Dermis blood vessel endothelial cell (primary cell): ENCODE results near the gene SYTL2. TPM values are rescaled to one million over a fixed set of nuclear protein-coding genes. Genes with fewer than 3 reads are reported as not detected.
"Not testable (repeated sequence)": the region's sequence is repeated elsewhere in the genome, so short reads cannot be mapped to it uniquely, and the experiment has no call there.

ENCODE experiments used
- DNase-seq: peaks from one replicate; pipeline ENCODE4 v3.0.0; 2010
- total RNA-seq: library from RNA; depleted of rRNA; stranded (reverse); fragments of >200 nt; gene quantifications from 2 replicates; pipeline ENCODE4 v1.2.3, GENCODE V29; 2014

SYTL2 gene, protein sequence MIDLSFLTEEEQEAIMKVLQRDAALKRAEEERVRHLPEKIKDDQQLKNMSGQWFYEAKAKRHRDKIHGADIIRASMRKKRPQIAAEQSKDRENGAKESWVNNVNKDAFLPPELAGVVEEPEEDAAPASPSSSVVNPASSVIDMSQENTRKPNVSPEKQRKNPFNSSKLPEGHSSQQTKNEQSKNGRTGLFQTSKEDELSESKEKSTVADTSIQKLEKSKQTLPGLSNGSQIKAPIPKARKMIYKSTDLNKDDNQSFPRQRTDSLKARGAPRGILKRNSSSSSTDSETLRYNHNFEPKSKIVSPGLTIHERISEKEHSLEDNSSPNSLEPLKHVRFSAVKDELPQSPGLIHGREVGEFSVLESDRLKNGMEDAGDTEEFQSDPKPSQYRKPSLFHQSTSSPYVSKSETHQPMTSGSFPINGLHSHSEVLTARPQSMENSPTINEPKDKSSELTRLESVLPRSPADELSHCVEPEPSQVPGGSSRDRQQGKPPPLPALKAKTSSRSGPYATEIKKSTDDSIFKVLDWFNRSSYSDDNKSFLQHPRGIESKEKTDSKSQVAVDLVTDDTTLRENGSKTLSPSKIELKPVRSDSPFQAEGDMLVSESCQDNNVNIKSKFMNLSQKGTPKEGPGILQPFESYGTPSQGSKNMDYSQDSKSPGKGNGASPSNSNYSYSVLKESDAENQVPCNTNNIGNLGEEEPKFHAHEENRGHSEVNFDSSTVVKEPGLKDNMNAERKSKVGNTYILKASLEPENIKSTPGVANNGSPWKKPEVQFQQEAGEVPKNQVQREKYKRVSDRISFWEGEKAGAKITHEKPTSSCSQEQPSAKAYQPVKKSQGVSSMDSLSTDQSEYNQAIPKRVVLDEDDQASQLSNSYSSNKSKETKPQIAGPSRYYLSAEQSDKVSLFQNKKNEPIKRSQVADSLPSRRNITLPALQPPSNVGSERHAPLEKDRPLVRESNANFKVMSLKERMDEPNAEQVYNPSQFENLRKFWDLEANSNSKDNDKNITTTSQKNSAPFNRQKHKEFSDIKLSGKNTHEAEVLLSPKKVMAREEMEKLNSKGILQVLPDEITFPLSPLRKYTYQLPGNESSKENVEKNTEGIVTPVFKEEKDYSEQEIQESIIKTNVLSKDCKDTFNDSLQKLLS (N-terminal part only)
- total RNA-seq: 1.7 and 2.0 TPM in 2 replicates

DNA sequence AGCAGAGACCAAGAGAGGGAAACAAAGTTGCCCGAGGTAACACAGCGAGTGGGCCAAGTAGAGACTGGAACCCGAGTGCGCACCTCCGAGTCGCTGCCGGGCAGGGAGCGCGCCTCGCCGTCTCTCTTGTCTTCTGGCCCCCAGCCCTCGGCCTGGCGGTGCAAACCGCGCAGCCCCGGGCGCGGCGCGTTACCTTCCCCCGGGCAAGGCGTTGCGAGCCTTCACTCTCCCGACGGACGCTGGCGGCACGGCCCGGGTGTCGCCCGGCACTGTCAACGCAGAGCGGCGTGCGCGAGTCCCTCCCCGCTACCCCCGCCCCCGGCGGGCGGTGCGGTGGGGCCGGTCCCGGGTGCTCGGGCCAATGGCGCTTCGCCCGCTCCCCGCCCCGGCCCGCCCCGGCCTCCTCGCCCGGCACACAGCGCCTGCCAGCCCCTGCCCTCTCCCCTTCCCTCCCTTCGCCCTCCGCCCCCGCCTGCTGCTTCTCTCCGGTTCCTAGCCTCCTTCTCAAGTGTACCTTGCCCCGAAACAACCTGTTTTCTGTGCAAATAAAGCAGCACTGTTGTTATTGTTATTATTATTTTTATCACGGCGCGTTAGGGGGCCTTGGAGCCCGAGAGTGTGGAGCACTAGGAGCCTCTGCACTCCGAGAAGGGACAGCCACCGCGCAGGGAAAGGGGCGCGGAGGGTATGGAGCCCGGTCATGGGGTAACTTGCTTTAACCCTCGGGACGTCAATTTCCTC, at the start of gene SYTL2:
Gene SYTL2, minus strand, starts transcription at position 271 of the 741 bp plus-strand sequence. CDS start 53,416 bp downstream, outside the sequence.
- DNase-seq: peak; percentile 45

DNA sequence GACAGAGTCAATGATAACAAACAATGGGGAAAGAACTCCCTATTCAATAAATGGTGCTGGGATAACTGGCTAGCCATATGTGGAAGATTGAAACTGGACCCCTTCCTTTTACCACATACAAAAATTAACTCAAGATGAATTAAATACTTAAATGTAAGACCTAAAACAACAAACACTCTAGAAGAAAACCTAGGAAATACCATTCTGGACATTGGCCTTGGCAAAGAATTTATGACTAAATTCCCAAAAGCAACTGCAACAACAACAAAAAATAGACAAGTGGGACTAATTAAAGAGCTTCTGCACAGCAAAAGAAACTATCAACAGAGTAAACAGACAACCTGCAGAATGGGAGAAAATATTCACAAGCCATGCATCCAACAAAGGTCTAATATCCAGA, 48.6 kb upstream of the SYTL2 start:
- DNase-seq: not testable (repeated sequence)

DNA sequence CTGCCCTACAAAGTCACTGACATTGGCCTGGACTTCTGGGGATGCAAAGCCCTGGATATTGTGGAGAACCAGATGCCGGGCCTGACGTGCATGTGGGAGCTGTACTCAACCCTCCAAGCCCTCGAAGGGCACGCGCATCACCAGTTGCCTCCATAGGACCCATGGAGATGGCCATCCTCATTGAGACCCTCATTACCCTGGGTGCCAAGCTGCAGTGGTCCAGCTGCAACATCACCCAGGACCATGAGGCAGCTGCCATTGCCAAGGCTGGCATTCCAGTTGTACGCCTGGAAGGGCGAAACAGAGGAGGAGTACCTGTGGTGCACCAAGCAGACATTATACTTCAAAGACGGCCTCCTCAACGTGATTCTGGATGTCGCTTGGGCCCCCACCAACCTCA, 46.2 kb upstream of the SYTL2 start:
- no peak for DNase-seq

DNA sequence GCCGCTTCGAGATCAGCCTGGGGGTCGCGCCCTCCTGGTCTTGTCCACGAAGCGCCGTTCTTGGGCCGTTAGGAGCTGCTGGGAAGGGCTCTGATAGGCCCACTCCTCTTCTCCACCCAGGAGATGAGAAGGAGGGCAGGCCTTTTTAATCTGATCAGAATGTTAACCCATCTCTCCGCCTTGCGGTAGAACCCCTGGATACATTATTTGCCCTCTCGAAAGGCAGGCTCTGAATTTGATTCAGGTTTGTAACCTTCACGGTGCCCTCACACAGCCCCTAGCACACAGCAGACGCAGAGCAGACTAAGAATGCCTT, 44.4 kb upstream of the SYTL2 start, which contains the start of gene CCDC83:
Gene CCDC83, plus strand, starts transcription at position 43 of the 316 bp plus-strand sequence. CDS start 9,741 bp downstream, outside the sequence.
- DNase-seq: no peak

DNA sequence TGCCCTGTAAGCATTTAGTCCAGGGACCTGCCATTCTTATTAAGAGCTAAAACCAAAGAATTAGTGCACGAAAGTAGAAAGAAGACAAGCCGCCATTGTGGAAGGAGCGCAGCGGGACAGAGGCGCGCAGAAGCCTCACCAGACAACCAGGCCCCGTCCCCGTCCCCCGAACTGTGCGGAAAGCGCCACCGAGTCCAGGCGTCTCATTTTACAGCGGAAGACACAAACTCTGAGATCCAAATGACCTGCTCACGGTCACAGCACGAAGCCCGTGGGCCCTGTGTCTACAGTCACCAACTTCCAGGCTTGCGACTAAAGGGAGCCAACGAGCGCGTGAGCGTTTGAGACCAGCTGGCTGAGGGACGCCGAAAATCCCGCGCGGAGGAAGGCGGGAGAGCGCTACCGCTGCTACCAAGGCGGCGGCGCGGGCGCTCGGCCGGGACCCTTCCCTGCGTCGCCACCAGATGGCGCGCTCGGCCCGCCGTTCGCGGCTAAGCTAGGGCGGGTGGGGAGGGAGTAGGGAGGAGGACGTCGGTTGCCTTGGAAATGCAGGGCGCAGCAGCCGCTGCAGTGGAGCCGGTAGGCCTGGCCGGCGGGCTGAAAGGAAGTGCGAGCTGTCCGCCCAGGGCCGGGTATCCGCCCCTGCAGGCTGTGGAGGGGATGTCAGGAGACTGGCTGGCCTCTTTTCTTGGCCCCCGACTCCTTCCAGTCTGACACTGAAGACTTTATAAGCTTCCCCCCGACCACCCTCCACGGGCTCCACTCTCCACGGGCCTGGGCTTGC, 43.8 kb upstream of the SYTL2 start:
- peak; percentile 94 for DNase-seq

DNA sequence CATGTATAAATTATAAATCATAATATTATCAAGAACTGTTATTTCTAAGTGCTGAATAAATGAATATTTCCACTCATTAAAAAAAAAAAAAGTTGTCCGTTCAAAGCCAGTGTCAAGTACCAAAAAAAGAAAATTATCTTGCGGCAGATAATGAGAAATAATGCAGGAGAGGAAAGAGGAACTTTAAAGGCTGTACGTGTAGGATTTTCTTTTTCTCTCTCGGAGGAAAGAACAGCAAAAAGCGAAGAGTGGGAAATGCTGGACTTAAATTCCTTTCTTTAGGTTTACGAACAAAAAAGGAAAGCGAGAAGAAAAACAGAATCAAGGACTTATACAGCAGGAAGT, 43.2 kb upstream of the SYTL2 start:
- DNase-seq: no peak

DNA sequence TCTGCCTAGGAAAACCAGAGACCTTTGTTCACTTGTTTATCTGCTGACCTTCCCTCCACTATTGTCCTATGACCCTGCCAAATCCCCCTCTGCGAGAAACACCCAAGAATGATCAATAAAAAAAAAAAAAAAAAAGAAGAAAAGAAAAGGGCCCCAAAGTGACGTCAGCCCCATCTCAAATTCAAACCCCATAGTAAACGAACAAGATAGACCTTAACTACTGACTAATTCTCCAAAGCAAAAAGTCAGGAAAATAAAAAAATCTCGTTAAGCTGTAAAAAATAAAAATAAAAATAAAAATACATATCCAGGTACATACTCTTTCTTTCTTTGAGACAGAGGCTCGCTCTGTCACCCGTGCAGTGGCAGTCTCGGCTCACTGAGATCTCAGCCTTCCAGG, 42.6 kb upstream of the SYTL2 start:
- not testable (repeated sequence) for DNase-seq

DNA sequence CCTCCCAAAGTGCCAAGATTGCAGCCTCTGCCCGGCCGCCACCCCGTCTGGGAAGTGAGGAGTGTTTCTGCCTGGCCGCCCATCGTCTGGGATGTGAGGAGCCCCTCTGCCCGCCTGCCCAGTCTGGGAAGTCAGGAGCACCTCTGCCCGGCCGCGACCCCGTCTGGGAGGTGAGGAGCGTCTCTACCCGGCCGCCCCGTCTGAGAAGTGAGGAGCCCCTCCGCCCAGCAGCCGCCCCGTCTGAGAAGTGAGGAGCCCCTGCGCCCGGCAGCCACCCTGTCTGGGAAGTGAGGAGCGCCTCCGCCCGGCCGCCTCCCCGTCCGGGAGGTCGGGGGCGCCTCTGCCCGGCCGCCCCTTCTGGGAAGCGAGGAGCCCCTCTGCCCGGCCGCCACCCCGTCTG, 41.8 kb upstream of the SYTL2 start:
- DNase-seq: not testable (repeated sequence)

DNA sequence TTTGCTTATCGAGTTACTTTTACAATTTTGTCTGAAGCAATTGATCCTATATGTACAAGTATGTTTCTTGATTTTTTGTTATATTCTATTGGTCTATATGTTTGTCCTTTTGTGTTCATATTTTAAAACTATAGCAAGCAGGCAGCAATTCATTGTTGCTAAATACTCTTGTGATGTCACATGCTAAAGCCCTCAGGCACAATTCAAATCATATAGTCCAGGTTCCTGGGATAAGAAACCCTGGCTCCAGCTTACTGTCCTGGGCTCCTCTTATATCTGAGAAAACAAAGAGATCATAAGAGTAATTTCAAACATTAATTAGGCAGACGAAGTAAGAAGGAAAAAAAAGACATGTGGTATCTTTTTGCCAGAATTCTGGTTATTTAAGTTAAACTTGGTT, 37.6 kb upstream of the SYTL2 start:
- no peak for DNase-seq

DNA sequence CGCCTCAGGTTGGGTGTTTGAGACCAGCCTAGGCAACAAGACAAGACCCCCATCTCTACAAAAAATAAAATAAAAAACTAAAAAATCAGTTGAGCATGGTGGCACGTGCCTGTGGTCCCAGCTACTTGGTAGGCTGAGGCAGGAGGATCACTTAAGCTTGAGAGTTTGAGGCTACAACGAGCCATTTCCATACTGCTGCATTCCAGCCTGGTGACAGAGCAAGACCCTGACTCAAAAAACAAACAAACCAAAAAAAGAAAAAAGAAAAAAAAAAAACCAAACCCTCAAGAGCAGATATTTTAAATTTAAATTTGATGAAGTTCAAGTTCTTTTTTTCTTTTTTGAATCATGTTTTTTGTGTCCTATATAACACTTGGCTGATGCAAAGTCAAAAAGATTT, 37.1 kb upstream of the SYTL2 start:
- DNase-seq: no peak

DNA sequence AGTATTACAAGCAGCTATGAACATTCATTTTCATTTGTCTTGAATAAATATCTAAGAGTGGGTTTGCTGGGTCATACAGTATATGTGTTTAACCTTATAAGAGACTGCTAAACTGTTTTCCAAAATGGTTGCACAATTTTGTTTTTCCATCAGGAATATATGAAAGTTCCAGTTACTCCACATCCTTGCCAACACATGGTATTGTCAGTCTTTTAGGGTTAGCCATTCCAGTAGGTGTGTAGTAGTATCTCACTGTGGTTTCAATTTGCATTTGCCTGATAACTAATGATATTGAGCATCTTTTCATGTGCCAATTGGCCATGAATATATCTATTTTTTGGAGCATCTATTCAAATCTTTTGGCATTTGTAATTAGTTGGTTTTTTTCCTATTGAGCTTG, 36.5 kb upstream of the SYTL2 start:
- no peak for DNase-seq

DNA sequence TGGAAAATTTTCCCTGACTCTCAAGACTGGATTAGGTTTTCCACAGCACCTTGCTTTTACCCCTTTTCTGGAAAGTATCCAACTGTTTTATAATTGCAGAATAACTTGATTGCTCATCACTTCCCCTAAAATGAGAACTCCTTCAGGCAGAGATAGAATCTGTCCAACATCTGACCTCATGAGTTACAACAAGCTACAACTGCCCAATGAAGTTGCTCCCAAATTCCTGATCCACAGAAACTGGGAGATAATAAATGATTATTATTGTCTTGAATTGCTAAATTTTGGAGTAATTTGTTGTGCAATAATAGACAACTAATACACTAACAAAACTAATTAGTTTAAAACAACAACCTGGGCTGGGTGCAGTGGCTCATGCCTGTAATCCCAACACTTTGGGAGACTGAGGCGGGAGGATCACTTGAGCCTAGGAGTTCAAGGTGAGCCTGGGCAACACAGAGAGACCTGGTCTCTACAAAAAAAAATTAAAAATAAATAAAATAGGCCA, 34.2 kb upstream of the SYTL2 start:
- no peak for DNase-seq

DNA sequence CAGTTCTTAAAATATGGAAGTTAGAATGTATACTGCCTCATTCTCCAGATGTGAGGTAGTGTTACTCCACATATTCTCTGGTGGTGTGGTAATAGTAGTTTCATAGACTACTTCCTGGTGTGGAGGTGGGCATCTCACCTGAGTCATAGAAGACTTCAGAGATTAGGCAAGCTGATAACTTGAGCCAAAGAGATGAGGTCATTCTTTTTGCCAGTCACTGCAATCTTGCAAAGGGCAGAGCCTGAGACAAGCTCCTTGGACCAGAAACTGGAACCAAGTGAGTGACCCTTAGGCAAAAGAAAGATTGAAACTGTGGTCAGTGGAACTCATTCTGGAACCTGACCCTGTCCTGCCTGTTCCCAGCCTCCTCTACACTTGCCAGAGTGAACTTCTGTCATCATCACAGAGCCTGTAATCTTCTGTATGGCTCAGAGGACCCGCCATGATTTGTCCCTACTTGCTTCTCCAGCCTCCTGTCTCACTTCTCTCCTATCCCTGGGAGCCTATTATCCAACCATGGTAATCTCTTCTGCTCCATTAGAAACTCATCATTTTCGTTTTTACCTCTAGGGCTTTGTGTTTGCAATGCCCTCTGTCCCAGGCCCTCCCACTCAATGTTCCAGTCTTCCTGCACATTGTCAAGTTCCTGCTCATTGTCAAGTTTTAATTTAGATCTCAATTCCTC, 33.6 kb upstream of the SYTL2 start:
- peak; percentile 48 for DNase-seq

DNA sequence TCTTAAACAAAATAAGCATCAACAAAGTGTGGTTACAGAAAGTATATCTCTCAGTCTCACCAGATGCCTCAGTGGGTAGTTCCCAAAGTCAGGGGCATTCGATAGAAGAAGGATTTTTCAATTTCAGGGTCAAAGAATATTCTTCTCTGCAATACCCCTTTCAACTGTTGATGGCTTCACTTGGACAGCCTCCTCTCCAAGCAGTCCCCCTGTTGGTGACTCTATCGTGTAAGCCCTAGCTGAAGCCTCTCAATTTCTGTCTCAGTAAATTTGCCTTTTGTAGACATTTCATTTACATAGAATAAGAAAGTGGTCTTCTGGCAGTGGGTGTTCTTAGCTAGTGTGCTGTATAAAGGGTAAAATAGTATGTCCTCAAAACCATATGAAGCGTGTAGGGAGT, 33.0 kb upstream of the SYTL2 start:
- no peak for DNase-seq

DNA sequence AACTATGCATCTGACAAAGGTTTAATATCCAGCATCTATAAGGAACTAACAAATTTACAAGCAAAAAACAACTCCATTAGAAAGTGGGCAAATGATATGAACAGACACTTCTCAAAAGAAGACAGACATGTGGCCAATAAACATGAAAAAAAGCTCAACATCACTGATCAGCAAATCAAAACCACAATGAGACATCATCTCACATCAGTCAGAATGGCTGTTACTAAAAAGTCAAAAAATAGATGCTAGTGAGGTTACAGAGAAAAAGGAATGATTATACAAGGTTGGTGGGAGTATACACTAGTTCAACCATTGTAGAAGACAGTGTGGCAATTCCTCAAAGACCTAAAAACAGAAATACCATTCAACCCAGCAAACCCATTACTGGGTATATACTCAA, 30.0 kb upstream of the SYTL2 start:
- not testable (repeated sequence) for DNase-seq

DNA sequence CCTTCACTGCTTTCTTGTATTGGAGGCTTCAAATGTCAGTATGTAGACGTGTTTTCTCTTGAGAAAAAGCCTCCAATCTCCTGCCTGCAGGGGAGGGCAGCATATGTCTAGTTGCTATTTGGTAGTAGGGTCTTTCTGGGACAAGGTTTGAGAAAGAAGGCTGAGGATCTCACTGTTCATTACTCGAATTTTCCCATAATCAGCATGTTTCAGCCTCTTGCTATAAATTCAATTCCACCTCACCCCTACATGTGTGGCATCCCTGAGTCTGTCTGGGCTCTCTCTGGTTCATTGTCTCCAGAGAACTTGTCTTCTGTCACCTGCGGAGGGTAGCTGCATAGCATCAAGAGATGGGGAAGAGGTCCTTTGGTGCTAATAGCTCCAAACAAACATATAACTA, 24.8 kb upstream of the SYTL2 start:
- DNase-seq: no peak

DNA sequence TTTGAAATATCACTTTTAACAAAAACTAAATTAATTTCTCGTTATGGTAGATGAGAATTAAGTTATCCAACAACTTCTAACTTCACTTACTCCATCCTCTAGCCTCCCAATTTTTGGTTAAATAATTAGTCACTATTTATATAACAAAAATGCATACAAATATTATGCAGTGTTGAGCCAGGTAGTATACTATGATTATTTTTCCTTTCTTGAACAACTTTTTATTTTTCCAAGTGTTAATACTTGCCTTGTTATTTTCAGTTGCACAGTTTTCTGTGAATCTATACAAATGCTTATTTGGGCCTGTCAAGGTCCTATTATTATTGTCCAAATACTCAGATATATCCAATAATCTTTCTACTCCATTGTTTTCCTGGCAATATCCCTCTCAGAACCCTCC, 24.3 kb upstream of the SYTL2 start:
- DNase-seq: no peak

DNA sequence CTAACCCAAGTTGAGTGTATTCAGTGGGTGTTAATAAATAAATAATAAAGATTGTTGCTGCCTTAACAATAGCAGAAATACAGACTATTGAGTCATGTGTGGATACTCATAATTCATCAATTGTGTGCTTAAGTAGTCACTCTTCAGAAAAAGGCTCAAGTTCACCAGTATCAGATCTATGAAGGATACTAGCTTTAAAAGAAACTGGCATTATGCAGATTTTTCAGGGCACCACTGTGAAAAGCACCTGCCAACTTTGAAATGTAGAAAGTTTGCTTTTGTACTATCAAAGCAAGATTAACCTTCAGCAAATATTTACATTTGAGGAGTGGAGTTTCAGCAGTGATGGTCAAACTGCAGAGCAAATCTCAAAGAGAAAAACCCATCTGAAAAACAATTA, 20.1 kb upstream of the SYTL2 start:
- DNase-seq: no peak

DNA sequence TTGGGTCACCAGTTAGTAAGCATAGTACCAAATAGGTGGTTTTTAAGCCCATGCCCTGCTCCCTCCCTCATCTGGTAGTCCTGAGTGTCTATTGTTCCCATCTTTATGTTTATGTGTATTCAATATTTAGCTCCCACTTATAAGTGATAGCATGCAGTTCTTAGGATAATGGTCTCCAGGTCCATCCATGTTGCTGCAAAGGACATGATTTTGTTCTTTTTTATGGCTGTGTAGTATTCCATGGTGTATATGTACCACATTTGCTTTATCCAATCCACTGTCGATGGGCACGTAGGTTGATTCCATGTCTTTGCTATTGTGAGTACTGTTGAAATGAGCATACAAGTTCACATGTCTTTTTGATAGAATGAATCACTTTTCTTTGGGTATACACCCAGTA, 18.2 kb upstream of the SYTL2 start:
- no peak for DNase-seq

DNA sequence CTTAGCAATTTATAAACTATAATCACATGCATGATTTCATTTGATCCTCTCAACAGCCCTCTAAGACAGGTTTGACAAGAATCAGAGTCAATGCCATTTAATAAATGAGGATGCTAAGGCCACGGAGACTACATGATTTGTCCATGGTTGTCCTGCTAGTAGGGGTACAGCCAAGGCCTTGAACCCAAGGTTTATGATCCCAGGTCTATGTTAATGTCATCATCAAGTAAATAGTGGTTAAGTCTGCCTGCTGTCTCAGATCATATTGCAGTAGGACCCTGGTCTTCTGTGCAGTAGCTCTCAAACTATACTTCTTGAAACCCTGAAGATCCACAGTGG, 17.7 kb upstream of the SYTL2 start:
- no peak for DNase-seq
